Measurements from ENCODE around the gene TYSND1.
"Not testable (repeated sequence)": the region's sequence is repeated elsewhere in the genome, so short reads cannot be mapped to it uniquely, and the experiment has no call there.

Gene TYSND1

GRCh38 chr10:70109064-70109729 lies 37.3 kb downstream of the TYSND1 start:
- DNase-seq (ENCODE audit: low read depth in 2 of 2), result no peak

- DNase-seq (ENCODE audit: low read depth in 2 of 2), result no peak
These were observed 39.3 kb downstream of the TYSND1 start for GRCh38 chr10:70106958-70107791.

- DNase-seq (ENCODE audit: low read depth in 2 of 2), result no peak
These were observed 44.8 kb downstream of the TYSND1 start for GRCh38 chr10:70101668-70102067.

- not testable (repeated sequence) for DNase-seq (ENCODE audit: low read depth in 2 of 2)
These were observed 45.4 kb downstream of the TYSND1 start for GRCh38 chr10:70101068-70101562.

- DNase-seq (ENCODE audit: low read depth in 2 of 2), result no peak
These were observed 48.2 kb downstream of the TYSND1 start for GRCh38 chr10:70098271-70098670.

- DNase-seq (ENCODE audit: low read depth in 2 of 2), result no peak
These were observed 49.0 kb downstream of the TYSND1 start for GRCh38 chr10:70097459-70097858.

GRCh38 chr10:70096705-70097420 lies 49.6 kb downstream of the TYSND1 start:
- no peak for DNase-seq (ENCODE audit: low read depth in 2 of 2)

GRCh38 chr10:70096016-70096704 lies 50.3 kb downstream of the TYSND1 start:
- no peak for DNase-seq (ENCODE audit: low read depth in 2 of 2)

GRCh38 chr10:70094250-70094649 lies 52.2 kb downstream of the TYSND1 start:
- DNase-seq (ENCODE audit: low read depth in 2 of 2), result no peak

GRCh38 chr10:70093335-70093944 lies 53.1 kb downstream of the TYSND1 start:
- peak in 1 of 2 donors; percentile 20 for DNase-seq (ENCODE audit: low read depth in 2 of 2)

- DNase-seq (ENCODE audit: low read depth in 2 of 2), result no peak
These were observed 54.1 kb downstream of the TYSND1 start for GRCh38 chr10:70092389-70092718.

GRCh38 chr10:70090951-70091350 lies 55.5 kb downstream of the TYSND1 start:
- no peak for DNase-seq (ENCODE audit: low read depth in 2 of 2)

- no peak for DNase-seq (ENCODE audit: low read depth in 2 of 2)
These were observed 56.5 kb downstream of the TYSND1 start for GRCh38 chr10:70090013-70090412.

GRCh38 chr10:70088308-70088698 lies 58.2 kb downstream of the TYSND1 start:
- no peak for DNase-seq (ENCODE audit: low read depth in 2 of 2)

Data from stimulated activated CD4-positive, alpha-beta T cell treated with anti-CD3 and anti-CD28 coated beads, Interleukin-15, amount 100 ng/mL, for 48 hours (primary cell).